ENCODE data around the gene FBXO24. TPM values are rescaled to one million over a fixed set of nuclear protein-coding genes. Genes with fewer than 3 reads are reported as not detected.

FBXO24 gene
- total RNA-seq, 2 donors from 2014 or later: 2.1 to 3.6 TPM

DNA sequence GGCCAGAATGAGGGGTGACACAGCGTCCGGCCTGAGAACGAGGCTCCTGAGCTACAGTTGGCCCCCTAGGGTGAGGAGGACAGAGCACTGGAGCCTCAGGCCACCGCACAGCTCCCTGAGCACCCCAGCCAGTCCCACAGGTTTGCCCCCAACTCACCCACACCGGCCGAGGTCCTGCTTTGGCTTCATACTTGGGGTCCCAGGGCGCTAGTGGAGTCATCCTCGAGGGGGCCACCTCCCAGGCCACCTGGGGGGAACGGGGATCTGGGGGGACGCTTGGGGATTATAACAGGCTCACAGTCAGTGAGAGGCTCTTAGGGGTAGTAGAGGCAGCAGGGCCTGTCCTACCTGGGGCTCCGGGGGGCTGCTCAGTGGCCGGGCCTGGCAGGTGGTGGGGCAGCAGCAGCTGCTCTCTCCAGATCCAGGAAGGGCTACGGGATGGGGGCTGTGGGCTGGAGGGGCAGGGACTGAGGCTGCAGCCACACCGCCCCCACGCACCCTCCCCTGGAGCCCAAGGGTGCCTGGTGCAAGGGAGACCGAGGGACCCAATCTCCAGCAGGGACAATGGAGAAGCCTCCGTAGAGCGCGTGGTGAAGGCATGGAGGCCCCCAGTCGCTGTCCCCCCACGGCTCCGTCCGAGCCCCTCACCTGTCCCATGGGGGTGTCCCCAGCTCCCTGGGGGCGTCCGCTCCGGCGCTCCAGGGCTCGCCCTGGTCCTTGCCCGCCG is 13.0 kb upstream of the FBXO24 start:
- peaks cover 0 to 4% of the 10 kb centered on the region in 2 donors for H3K36me3 Mint-ChIP-seq (ENCODE audit: insufficient read depth in 2 of 2)
- DNase-seq (no peak), ATAC-seq (replicated peaks in 1 of 2) (no peak)
- peaks cover 17% of the 10 kb centered on the region for H3K4me1 Mint-ChIP-seq (ENCODE audit: low read depth)
- no peaks in the 10 kb centered on the region for H3K9me3 Mint-ChIP-seq
- H3K27me3 Mint-ChIP-seq (ENCODE audit: low read depth): no peaks in the 10 kb centered on the region
- H3K27ac Mint-ChIP-seq: no peak overlapping the region
- H3K4me3 Mint-ChIP-seq: no peak overlapping the region

DNA sequence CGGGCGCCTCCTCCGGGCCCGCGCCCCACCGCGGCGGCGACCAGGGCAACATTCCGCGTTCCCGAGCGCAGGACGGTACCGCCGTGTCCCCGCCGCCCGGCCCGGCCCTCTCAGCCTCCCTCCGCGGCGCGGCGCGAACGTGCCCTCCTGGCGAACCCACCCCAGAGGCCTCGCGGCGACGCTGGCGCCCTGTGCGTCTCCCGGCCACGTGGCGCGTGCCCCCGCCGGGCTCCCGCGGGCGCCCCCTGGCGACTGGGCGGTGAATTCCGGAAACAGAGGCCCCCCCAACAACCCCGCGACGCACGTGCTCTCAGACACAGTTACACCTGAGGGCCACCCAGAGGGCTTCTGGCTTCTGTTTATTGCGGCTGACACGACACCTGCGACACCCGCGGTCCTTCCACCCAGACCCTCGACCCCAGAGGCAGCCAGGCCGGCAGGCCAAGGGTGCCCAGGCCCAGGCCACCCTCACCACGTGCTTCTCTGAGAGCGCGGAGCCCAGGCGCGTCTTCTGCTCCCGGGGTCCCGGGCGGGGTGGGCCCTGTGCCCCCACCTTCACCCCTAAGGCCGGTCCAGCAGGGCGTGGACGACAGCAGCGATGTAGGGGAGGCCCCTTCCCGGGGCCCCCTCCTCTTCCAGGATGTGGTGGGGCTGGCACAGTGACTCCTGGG is 12.3 kb upstream of the FBXO24 start, which contains the start of gene SAP25:
Gene SAP25 (minus strand): TSS at position 210 of the 671 bp plus-strand sequence. CDS start 158 bp downstream, at position 52.
- Mint-ChIP-seq H3K4me3 (no peak within 1 kb of the TSS), H3K27ac (no peak within 1 kb of the TSS), H3K27me3 (ENCODE audit: low read depth) (no peaks in the 10 kb centered on the region), H3K9me3 (no peaks in the 10 kb centered on the region), H3K36me3 (ENCODE audit: insufficient read depth in 2 of 2) (peaks cover 0 to 4% of the 10 kb centered on the region in 2 donors), H3K4me1 (ENCODE audit: low read depth) (peaks cover 13% of the 10 kb centered on the region)
- DNase-seq: no peak
- ATAC-seq (replicated peaks in 1 of 2): no peak

DNA sequence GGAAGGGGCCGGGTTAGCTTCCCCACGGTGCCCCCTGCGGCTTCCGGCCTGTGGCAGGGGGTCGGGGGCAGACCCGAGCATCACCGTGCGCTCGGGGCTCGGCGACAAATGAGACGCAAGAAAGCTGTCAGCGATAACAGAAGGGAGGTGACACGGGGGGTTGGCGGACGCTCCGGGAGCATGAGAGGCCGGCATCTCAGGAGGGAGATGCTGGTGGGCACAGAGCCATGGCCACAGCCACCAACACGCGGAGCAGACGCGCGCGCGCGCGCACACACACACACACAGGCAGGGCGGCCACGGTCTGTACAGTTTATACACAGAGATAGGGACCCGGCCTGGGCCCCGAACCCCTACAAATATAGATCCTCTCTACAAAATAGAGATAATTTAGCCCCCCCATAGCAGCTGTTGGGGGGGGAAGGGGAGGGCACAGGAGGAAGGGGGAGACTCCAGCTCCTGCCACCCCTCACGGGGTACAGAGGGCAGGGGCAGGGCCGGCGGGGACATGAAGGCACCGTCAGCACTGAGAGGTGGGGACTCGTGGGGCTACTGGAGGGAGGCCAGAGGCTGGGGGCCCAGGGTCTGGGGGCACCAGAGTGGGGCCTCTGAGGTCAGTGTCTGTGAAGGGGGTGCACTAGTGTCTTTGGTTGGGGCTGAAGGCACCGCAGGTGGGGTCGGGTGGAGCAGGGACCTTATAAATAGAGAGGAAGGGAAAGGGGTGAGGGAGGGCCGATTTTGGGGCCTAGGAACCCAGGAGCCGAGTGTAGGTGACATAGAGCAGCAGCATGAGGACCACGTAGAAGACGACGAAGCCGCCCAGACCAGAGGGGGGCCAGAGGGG is 11.5 kb upstream of the FBXO24 start:
- DNase-seq (no peak), ATAC-seq (replicated peaks in 1 of 2) (no peak)
- Mint-ChIP-seq H3K36me3 (ENCODE audit: insufficient read depth in 2 of 2) (peaks cover 0 to 4% of the 10 kb centered on the region in 2 donors), H3K27me3 (ENCODE audit: low read depth) (no peaks in the 10 kb centered on the region), H3K27ac (no peak overlapping the region), H3K9me3 (no peaks in the 10 kb centered on the region), H3K4me3 (no peak overlapping the region), H3K4me1 (ENCODE audit: low read depth) (peaks cover 6% of the 10 kb centered on the region)

DNA sequence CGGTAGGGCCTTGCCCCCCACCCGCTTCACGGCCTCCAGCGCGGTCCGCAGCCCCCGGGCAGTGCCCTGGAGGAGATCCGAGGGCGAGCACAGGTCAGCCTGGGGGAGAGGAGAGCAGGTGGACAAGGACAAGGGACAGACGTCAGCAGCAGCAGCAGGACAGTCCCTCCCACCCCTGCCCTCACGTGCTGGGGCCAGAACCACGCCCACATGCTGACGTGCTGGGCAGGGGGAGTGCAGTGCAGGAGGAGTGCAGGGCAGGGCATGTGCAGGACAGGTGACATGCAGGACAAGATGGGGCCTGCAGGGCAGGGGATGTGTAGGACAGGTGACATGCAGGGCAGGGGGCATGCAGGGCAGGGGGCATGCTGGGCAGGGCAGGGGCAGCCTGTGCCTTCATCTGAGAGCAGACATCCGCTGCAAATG is 10.9 kb upstream of the FBXO24 start:
- Mint-ChIP-seq H3K9me3 (no peaks in the 10 kb centered on the region), H3K27ac (no peak overlapping the region), H3K4me1 (ENCODE audit: low read depth) (peaks cover 6% of the 10 kb centered on the region), H3K36me3 (ENCODE audit: insufficient read depth in 2 of 2) (peaks cover 0 to 4% of the 10 kb centered on the region in 2 donors), H3K4me3 (no peak overlapping the region), H3K27me3 (ENCODE audit: low read depth) (no peaks in the 10 kb centered on the region)
- no peak for DNase-seq
- no peak for ATAC-seq (replicated peaks in 1 of 2)

DNA sequence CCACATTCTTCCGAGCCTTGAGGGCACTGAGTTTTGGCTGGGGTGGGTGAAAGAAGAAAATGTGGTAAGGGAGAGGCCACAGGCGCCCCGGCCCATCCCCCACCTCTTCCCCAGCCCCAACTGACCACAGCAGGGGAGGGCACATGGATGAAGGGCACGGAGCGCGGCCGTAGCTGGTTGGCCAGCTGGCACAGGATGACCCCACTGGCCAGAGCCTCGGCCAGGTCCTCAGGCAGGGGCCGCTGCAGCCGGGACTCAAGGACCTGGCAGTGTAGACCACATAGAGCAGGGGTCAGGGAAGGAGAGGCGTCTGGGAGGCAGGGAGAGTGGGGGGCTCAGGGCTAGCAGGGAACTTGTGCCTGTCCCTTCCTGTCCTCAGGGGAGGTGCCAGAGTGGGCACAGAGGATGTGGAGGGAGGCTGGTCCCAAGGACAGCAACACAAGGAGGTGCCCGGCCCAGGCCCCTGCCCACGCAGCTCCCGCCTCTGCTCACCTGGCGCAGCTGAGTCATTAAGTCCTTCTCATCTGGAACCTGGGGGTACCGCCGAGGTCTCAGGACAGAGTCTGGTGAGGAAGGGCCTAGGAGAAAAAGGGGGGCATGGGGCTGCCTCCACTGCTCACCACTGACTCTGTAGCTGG is 10.3 kb upstream of the FBXO24 start:
- Mint-ChIP-seq H3K27me3 (ENCODE audit: low read depth) (no peaks in the 10 kb centered on the region), H3K36me3 (ENCODE audit: insufficient read depth in 2 of 2) (peaks cover 0 to 4% of the 10 kb centered on the region in 2 donors), H3K27ac (no peak overlapping the region), H3K4me1 (ENCODE audit: low read depth) (no peaks in the 10 kb centered on the region), H3K4me3 (no peak overlapping the region), H3K9me3 (no peaks in the 10 kb centered on the region)
- DNase-seq (no peak), ATAC-seq (replicated peaks in 1 of 2) (no peak)

DNA sequence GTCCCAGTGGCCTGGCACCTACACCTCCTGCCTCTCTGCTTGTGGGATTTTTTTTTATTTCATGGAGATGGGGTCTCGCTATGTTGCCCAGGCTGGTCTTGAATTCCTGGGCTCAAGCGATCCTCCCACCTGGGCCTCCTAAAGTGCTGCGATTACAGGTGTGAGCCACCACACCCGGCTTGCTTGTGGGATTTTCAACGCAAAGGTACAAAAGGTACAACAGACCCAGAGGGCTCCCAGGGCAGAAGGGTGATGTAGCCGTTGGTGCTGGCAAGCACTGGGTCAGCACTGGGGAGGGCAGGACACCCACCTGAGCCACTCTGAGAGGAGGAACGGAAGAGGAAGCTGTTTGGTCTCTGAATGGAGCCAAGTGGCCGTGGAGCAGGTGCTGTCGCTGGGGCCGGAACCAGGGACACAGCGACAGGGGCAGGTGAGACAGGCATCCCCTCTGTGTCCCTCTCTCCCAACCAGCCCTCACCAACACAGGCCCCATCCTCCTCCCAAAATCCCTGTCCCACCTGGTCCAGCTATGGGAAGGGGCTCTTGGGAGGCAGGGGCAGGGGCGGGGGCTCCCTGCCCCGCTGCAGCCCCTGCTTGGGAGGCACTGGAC is 9.6 kb upstream of the FBXO24 start:
- Mint-ChIP-seq H3K27ac (no peak overlapping the region), H3K36me3 (ENCODE audit: insufficient read depth in 2 of 2) (peaks cover 0 to 4% of the 10 kb centered on the region in 2 donors), H3K4me3 (no peak overlapping the region), H3K4me1 (ENCODE audit: low read depth) (no peaks in the 10 kb centered on the region), H3K9me3 (no peaks in the 10 kb centered on the region), H3K27me3 (ENCODE audit: low read depth) (no peaks in the 10 kb centered on the region)
- DNase-seq: no peak
- ATAC-seq (replicated peaks in 1 of 2): no peak

DNA sequence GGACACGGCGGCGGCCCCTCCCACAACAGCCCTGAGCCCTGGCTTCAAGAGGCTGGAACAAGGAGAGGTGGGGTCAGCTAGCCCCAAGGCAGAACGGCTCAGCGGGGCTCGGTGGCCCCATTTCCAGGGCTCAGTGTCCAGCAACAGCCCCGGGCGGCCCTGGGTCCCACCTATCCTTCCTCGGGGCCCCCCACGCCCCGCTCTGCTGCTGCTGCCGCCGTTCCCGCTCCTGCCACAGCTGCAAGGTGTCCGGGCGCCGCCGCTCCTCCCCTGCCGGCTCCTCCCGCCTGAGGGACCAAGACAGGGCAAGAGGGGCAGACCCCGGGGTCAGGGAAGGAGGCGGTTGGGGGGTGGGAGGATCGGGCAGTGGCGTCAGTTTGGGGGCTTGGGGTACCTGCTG is 9.0 kb upstream of the FBXO24 start:
- Mint-ChIP-seq H3K4me1 (ENCODE audit: low read depth) (no peaks in the 10 kb centered on the region), H3K4me3 (no peak overlapping the region), H3K36me3 (ENCODE audit: insufficient read depth in 2 of 2) (peaks cover 0 to 4% of the 10 kb centered on the region in 2 donors), H3K27ac (no peak overlapping the region), H3K27me3 (ENCODE audit: low read depth) (no peaks in the 10 kb centered on the region), H3K9me3 (no peaks in the 10 kb centered on the region)
- DNase-seq (no peak), ATAC-seq (replicated peaks in 1 of 2) (no peak)

DNA sequence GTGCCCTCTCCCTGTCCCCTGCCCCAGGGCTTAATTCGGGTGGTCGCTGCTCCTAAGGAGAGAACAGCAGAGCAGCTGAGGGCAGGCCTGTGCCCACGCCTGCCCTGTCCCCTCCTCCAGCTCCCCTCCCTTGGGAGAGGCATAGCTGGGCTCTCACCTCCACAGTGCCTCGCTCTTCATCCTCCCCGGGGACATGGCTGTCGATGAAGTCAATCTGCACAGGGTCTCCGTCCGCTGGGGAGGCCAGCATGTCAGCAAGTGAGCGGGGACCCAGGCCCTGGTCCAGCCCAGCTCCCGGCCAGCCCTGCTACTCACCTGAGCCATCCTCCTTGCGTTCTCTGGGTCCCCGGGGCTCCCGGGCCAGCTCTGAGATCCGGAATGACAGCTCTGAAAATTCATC is 8.6 kb upstream of the FBXO24 start:
- no peak overlapping the region for H3K4me3 Mint-ChIP-seq
- no peaks in the 10 kb centered on the region for H3K4me1 Mint-ChIP-seq (ENCODE audit: low read depth)
- ATAC-seq (replicated peaks in 1 of 2): no peak
- no peaks in the 10 kb centered on the region for H3K9me3 Mint-ChIP-seq
- peaks cover 0 to 4% of the 10 kb centered on the region in 2 donors for H3K36me3 Mint-ChIP-seq (ENCODE audit: insufficient read depth in 2 of 2)
- H3K27me3 Mint-ChIP-seq (ENCODE audit: low read depth): no peaks in the 10 kb centered on the region
- H3K27ac Mint-ChIP-seq: no peak overlapping the region
- DNase-seq: no peak

DNA sequence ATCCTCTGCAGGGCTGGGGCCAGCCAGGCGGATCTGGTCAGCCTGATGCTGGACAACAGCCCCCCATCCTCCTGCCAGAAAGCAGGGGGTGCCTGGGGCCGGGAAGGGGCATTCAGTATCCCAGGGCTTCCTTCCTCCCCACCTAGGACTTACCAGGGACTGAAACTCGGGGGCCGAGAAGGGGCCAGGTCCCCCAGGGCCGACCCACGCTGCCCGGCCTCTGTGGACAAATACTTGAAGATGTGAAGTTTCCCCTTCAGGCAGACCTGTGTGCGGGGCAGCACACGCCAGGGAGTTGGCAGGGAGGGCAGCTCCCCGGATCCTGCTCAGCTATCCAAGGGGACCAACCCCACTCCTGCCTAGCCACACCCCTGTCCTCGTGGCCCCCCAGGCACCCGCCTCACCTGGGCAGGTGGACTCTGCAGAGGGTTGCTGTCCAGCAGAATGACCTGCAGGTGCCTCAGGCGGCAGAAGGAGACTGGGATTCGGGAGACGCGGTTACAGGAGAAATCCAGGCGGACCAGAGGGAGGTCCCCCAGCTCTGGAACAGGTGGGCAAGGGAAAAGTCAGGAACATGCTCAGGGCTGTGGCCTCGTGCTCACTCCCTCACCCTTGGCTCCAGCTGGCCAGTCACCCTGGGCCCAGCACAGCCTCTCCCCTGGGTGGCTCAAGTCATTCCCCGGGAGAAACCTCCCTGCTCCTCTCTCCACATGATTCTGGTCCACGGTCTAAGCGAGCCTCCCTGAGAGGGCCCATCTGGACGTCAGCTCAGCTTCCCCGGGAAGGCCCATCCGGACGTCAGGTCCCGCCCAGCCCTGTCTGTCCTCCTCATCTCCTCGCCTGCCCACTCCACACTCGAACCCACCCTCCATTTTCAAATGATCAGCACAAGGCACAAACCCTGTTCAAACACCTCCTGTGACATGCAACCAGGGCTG is 7.6 kb upstream of the FBXO24 start:
- peaks cover 5% of the 10 kb centered on the region for H3K4me1 Mint-ChIP-seq (ENCODE audit: low read depth)
- ATAC-seq (replicated peaks in 1 of 2): no peak
- no peaks in the 10 kb centered on the region for H3K9me3 Mint-ChIP-seq
- peaks cover 0 to 4% of the 10 kb centered on the region in 2 donors for H3K36me3 Mint-ChIP-seq (ENCODE audit: insufficient read depth in 2 of 2)
- no peak for DNase-seq
- no peak overlapping the region for H3K27ac Mint-ChIP-seq
- no peaks in the 10 kb centered on the region for H3K27me3 Mint-ChIP-seq (ENCODE audit: low read depth)
- H3K4me3 Mint-ChIP-seq: no peak overlapping the region

DNA sequence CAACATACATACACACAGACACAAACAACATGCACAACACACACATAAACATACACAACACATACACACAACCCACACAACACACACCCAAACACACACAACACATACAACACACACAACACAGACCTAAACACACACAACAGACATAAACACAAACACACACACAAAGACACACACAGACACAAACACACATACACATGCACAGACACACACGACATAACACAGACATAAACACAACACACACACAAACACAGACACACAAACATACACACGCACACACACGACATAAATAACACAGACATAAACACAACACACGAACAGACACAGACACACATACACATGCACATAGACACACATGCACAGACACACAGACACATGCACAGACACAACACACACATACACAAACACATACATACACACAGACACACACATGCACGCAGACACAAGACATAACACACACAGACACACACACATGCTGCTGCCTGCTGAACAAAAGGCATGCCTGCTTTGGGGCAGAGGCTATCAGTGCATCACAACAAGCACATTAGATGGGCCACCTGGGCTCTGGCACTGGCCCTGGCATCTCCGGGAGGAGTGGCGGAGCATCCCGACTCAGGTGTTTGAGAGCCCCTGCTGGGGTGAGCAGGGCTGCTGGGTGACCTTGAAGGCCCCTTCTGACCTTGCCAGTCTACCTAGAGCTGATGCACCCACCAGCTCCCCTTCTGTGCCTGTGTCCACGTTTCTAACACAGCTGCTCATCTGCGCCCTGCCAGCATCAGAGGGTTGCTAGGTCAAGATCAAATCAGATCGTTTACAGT is 5.5 kb upstream of the FBXO24 start:
- DNase-seq (no peak), ATAC-seq (replicated peaks in 1 of 2) (no peak)
- no peaks in the 10 kb centered on the region for H3K27me3 Mint-ChIP-seq (ENCODE audit: low read depth)
- H3K9me3 Mint-ChIP-seq: no peaks in the 10 kb centered on the region
- H3K4me1 Mint-ChIP-seq (ENCODE audit: low read depth): peaks cover 22% of the 10 kb centered on the region
- H3K36me3 Mint-ChIP-seq (ENCODE audit: insufficient read depth in 2 of 2): peaks cover 0 to 2% of the 10 kb centered on the region in 2 donors
- no peak overlapping the region for H3K4me3 Mint-ChIP-seq
- no peak overlapping the region for H3K27ac Mint-ChIP-seq

DNA sequence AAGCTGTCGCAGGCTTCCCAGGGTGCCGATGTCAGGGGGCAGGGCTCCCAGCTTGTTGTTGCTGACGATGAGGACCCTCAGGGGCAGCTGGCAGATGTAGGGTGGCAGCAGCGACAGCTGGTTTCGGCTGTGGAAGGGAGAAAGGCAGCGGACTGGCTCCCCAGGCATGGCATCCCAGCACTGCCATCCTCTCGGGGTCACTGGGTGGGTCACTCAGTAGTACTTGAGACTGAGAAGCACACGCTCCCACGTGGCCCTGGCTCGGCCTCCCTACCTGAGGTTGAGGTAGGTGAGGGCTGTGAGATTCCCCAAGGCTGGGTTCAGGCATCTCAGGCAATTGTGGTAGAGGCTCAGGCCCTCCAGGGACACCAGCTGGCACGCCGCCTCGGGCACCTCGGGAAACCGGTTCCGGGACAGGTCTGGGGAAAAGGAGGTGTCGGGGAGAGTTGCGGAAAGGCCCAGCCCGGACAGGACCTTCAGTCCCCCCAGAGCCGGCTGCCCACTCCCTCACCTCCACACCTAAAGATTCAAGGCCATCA is 4.0 kb upstream of the FBXO24 start:
- peaks cover 23% of the 10 kb centered on the region for H3K4me1 Mint-ChIP-seq (ENCODE audit: low read depth)
- no peaks in the 10 kb centered on the region for H3K36me3 Mint-ChIP-seq (ENCODE audit: insufficient read depth in 2 of 2)
- no peaks in the 10 kb centered on the region for H3K27me3 Mint-ChIP-seq (ENCODE audit: low read depth)
- peak overlapping the region; percentile 42 for H3K27ac Mint-ChIP-seq
- ATAC-seq (replicated peaks in 1 of 2): no peak
- DNase-seq: no peak
- no peaks in the 10 kb centered on the region for H3K9me3 Mint-ChIP-seq
- peak overlapping the region; percentile 21 to 46 for H3K4me3 Mint-ChIP-seq

Data from activated T-cell treated with anti-CD3 and anti-CD28 coated beads, Interleukin-2, amount 50 U/mL, for 72 hours (primary cell).